BLaER1 treated with 17β-estradiol and CSF1 and Interleukin-3, amounts not matched to agents 10 nM and 100 nM (cell line): Measurements from ENCODE around the gene ATP11A.

Source experiments
- H3K27ac ChIP-seq, 11 experiments: shearing (Covaris generic); formaldehyde crosslinking; 2 replicates each; pipeline ENCODE4 v1.8.1; 2022
- H3K27me3 ChIP-seq, 11 experiments: shearing (Covaris generic); formaldehyde crosslinking; 2 replicates each; pipeline ENCODE4 v1.8.1; 2022
- H3K36me3 ChIP-seq, 11 experiments: shearing (Covaris generic); formaldehyde crosslinking; 2 replicates each; pipeline ENCODE4 v1.8.1; 2022
- H3K4me1 ChIP-seq, 10 experiments: shearing (Covaris generic); formaldehyde crosslinking; 2 replicates each; pipeline ENCODE4 v1.8.1; 2022
- H3K4me2 ChIP-seq, 11 experiments: shearing (Covaris generic); formaldehyde crosslinking; 2 replicates each; pipeline ENCODE4 v1.8.1; 2022
- H3K4me3 ChIP-seq, 10 experiments: shearing (Covaris generic); formaldehyde crosslinking; 2 replicates each; pipeline ENCODE4 v1.8.1; 2022
- H3K9ac ChIP-seq, 11 experiments: shearing (Covaris generic); formaldehyde crosslinking; 2 replicates each; pipeline ENCODE4 v1.8.1; 2022
- H3K9me3 ChIP-seq, 11 experiments: shearing (Covaris generic); formaldehyde crosslinking; replicated peaks in 1 of 11; 2 replicates each; pipeline ENCODE4 v1.8.1; 2022
- H4K20me1 ChIP-seq, 11 experiments: shearing (Covaris generic); formaldehyde crosslinking; 2 replicates each; pipeline ENCODE4 v1.8.1; 2022
- Cebpa-rat ChIP-seq, 11 experiments: shearing (Covaris generic); IDR thresholded peaks; 2 replicates each; pipeline ENCODE4 v1.8.1; 2022

Gene ATP11A

GRCh38 chr13:112916296-112916695, 226.5 kb downstream of the ATP11A start:
- Histone ChIP-seq H3K27ac (no peak overlapping the region), H3K36me3 (no peaks in the 10 kb centered on the region), H4K20me1 (peaks cover 0 to 15% (median 0%) of the 10 kb centered on the region in 11 experiments; a peak in 7 of 22 replicates), H3K4me3 (no peak overlapping the region), H3K4me2 (no peak overlapping the region), H3K9me3 (no peaks in the 10 kb centered on the region), H3K4me1 (peaks cover 6 to 25% (median 16%) of the 10 kb centered on the region in 10 experiments; a peak in 17 of 20 replicates), H3K27me3 (peaks cover 23 to 46% (median 39%) of the 10 kb centered on the region in 11 experiments), H3K9ac (no peak overlapping the region)
- TF ChIP-seq Cebpa-rat (IDR thresholded peaks at IDR 0.05): no peak

GRCh38 chr13:112917056-112917664, 227.3 kb downstream of the ATP11A start:
- no peak for TF ChIP-seq Cebpa-rat (IDR thresholded peaks at IDR 0.05)
- Histone ChIP-seq H3K4me3 (no peak overlapping the region), H3K27me3 (peaks cover 14 to 38% (median 30%) of the 10 kb centered on the region in 11 experiments; a peak in 21 of 22 replicates), H3K36me3 (no peaks in the 10 kb centered on the region), H3K4me1 (peaks cover 6 to 25% (median 16%) of the 10 kb centered on the region in 10 experiments; a peak in 17 of 20 replicates), H4K20me1 (peaks cover 0 to 12% (median 0%) of the 10 kb centered on the region in 11 experiments; a peak in 5 of 22 replicates), H3K4me2 (peak overlapping the region in 4 of 11 experiments; percentile 55 to 65 (median 60); a peak in 3 of 22 replicates), H3K9ac (no peak overlapping the region), H3K9me3 (no peaks in the 10 kb centered on the region), H3K27ac (no peak overlapping the region)

GRCh38 chr13:112917737-112918136, 227.9 kb downstream of the ATP11A start:
- peak overlapping the region in 10 of 11 experiments; percentile 21 to 71 (median 59); a peak in 15 of 22 replicates for H3K4me2 ChIP-seq

GRCh38 chr13:112918266-112918665, 228.4 kb downstream of the ATP11A start:
- peak overlapping the region; percentile 12 to 71 (median 58); a peak in 19 of 22 replicates for H3K4me2 ChIP-seq
- no peak overlapping the region for H3K27ac ChIP-seq
- H3K9me3 ChIP-seq: no peaks in the 10 kb centered on the region
- peaks cover 0 to 12% (median 0%) of the 10 kb centered on the region in 11 experiments; a peak in 5 of 22 replicates for H4K20me1 ChIP-seq
- H3K4me1 ChIP-seq: peaks cover 6 to 22% (median 16%) of the 10 kb centered on the region in 10 experiments; a peak in 17 of 20 replicates
- no peak overlapping the region for H3K4me3 ChIP-seq
- H3K36me3 ChIP-seq: no peaks in the 10 kb centered on the region
- H3K27me3 ChIP-seq: peaks cover 12 to 26% (median 19%) of the 10 kb centered on the region in 11 experiments; a peak in 20 of 22 replicates
- no peak overlapping the region for H3K9ac ChIP-seq
- no peak for TF ChIP-seq Cebpa-rat (IDR thresholded peaks at IDR 0.05)

More at GRCh38 chr13:112917737-112918136, 227.9 kb downstream of the ATP11A start:
- peaks cover 12 to 32% (median 24%) of the 10 kb centered on the region in 11 experiments; a peak in 20 of 22 replicates for H3K27me3 ChIP-seq
- no peaks in the 10 kb centered on the region for H3K9me3 ChIP-seq
- no peaks in the 10 kb centered on the region for H3K36me3 ChIP-seq
- no peak for TF ChIP-seq Cebpa-rat (IDR thresholded peaks at IDR 0.05)
- no peak overlapping the region for H3K4me3 ChIP-seq
- H3K27ac ChIP-seq: no peak overlapping the region
- peaks cover 6 to 25% (median 16%) of the 10 kb centered on the region in 10 experiments; a peak in 17 of 20 replicates for H3K4me1 ChIP-seq
- no peak overlapping the region for H3K9ac ChIP-seq
- peaks cover 0 to 12% (median 0%) of the 10 kb centered on the region in 11 experiments; a peak in 5 of 22 replicates for H4K20me1 ChIP-seq

GRCh38 chr13:112918746-112919145, 228.9 kb downstream of the ATP11A start:
- H3K9ac ChIP-seq: no peak overlapping the region
- H4K20me1 ChIP-seq: peaks cover 0 to 12% (median 0%) of the 10 kb centered on the region in 11 experiments; a peak in 4 of 22 replicates
- H3K27ac ChIP-seq: no peak overlapping the region
- no peak overlapping the region for H3K4me3 ChIP-seq
- H3K27me3 ChIP-seq: peaks cover 9 to 22% (median 14%) of the 10 kb centered on the region in 11 experiments; a peak in 20 of 22 replicates
- H3K4me1 ChIP-seq: peaks cover 6 to 17% (median 15%) of the 10 kb centered on the region in 10 experiments; a peak in 17 of 20 replicates
- TF ChIP-seq Cebpa-rat (IDR thresholded peaks at IDR 0.05): no peak
- H3K9me3 ChIP-seq: no peaks in the 10 kb centered on the region
- H3K36me3 ChIP-seq: no peaks in the 10 kb centered on the region
- H3K4me2 ChIP-seq: peak overlapping the region in 9 of 11 experiments; percentile 21 to 71 (median 60); a peak in 18 of 22 replicates

GRCh38 chr13:112923962-112924361, 234.1 kb downstream of the ATP11A start:
- Histone ChIP-seq H3K9me3 (peaks cover 0 to 3% (median 0%) of the 10 kb centered on the region in 11 experiments; a peak in 1 of 22 replicates), H3K36me3 (no peaks in the 10 kb centered on the region), H3K4me2 (no peak overlapping the region), H3K27ac (no peak overlapping the region), H3K27me3 (peaks cover 17 to 21% (median 19%) of the 10 kb centered on the region in 11 experiments), H3K4me3 (no peak overlapping the region), H3K9ac (no peak overlapping the region), H3K4me1 (peaks cover 0 to 5% (median under 1%) of the 10 kb centered on the region in 10 experiments; a peak in 12 of 20 replicates), H4K20me1 (peaks cover 0 to 8% (median 0%) of the 10 kb centered on the region in 11 experiments; a peak in 4 of 22 replicates)
- no peak for TF ChIP-seq Cebpa-rat (IDR thresholded peaks at IDR 0.05)

- Histone ChIP-seq H3K36me3 (no peaks in the 10 kb centered on the region), H3K9ac (no peak overlapping the region), H4K20me1 (peaks cover 0 to 10% (median 0%) of the 10 kb centered on the region in 11 experiments; a peak in 4 of 22 replicates), H3K4me3 (no peak overlapping the region), H3K9me3 (peaks cover 0 to 3% (median 0%) of the 10 kb centered on the region in 11 experiments; a peak in 1 of 22 replicates), H3K4me2 (no peak overlapping the region), H3K27me3 (peaks cover 21 to 25% (median 23%) of the 10 kb centered on the region in 11 experiments), H3K27ac (no peak overlapping the region), H3K4me1 (peaks cover 0 to 9% (median 4%) of the 10 kb centered on the region in 10 experiments; a peak in 16 of 20 replicates)
- no peak for TF ChIP-seq Cebpa-rat (IDR thresholded peaks at IDR 0.05)
Measured at GRCh38 chr13:112924365-112924764, 234.5 kb downstream of the ATP11A start.

- Histone ChIP-seq H3K9me3 (peaks cover 0 to 3% (median 0%) of the 10 kb centered on the region in 11 experiments; a peak in 1 of 22 replicates), H3K9ac (no peak overlapping the region), H4K20me1 (peaks cover 0 to 16% (median 0%) of the 10 kb centered on the region in 11 experiments; a peak in 4 of 22 replicates), H3K4me2 (no peak overlapping the region), H3K4me1 (peaks cover 0 to 17% (median 9%) of the 10 kb centered on the region in 10 experiments; a peak in 16 of 20 replicates), H3K4me3 (no peak overlapping the region), H3K27me3 (peaks cover 32 to 42% (median 39%) of the 10 kb centered on the region in 11 experiments), H3K27ac (no peak overlapping the region), H3K36me3 (no peaks in the 10 kb centered on the region)
- no peak for TF ChIP-seq Cebpa-rat (IDR thresholded peaks at IDR 0.05)
Measured at GRCh38 chr13:112926003-112926402, 236.2 kb downstream of the ATP11A start.

- Histone ChIP-seq H3K4me3 (no peak overlapping the region), H3K9ac (no peak overlapping the region), H3K4me1 (peaks cover 0 to 17% (median 9%) of the 10 kb centered on the region in 10 experiments; a peak in 16 of 20 replicates), H3K9me3 (peaks cover 0 to 3% (median 0%) of the 10 kb centered on the region in 11 experiments; a peak in 1 of 22 replicates), H3K4me2 (no peak overlapping the region), H3K36me3 (no peaks in the 10 kb centered on the region), H4K20me1 (peaks cover 0 to 16% (median 0%) of the 10 kb centered on the region in 11 experiments; a peak in 4 of 22 replicates), H3K27ac (no peak overlapping the region), H3K27me3 (peaks cover 32 to 47% (median 44%) of the 10 kb centered on the region in 11 experiments)
- TF ChIP-seq Cebpa-rat (IDR thresholded peaks at IDR 0.05): no peak
Measured at GRCh38 chr13:112926993-112927392, 237.2 kb downstream of the ATP11A start.
